ENCODE results near the gene ECHDC3.

Gene ECHDC3

GRCh38 chr10:11797281-11797680, 55.1 kb downstream of the ECHDC3 start:
- no peaks in the 10 kb centered on the region for H3K36me3 ChIP-seq (ENCODE audit: control insufficient read depth, insufficient read depth, low read length)
- no peak overlapping the region for H3K27ac ChIP-seq (ENCODE audit: low read depth, low read length, severe bottlenecking)
- peaks cover 10% of the 10 kb centered on the region for H3K4me1 ChIP-seq (ENCODE audit: control insufficient read depth, insufficient read depth, low read length, poor library complexity, severe bottlenecking)
- H3K4me3 ChIP-seq (ENCODE audit: extremely low read depth, insufficient read depth, low read length, poor library complexity, severe bottlenecking): no peak overlapping the region
- H3K9me3 ChIP-seq (ENCODE audit: control insufficient read depth, low read length): no peaks in the 10 kb centered on the region
- 98 to 99% methylated on average over 6 to 10 of the region's 10 CpGs for WGBS, 2 experiments (ENCODE audit: insufficient coverage in 2 of 2)

GRCh38 chr10:11797847-11798633, 55.9 kb downstream of the ECHDC3 start:
- no peak overlapping the region for H3K27ac ChIP-seq (ENCODE audit: low read depth, low read length, severe bottlenecking)
- no peak overlapping the region for H3K4me3 ChIP-seq (ENCODE audit: extremely low read depth, insufficient read depth, low read length, poor library complexity, severe bottlenecking)
- peaks cover 10% of the 10 kb centered on the region for H3K4me1 ChIP-seq (ENCODE audit: control insufficient read depth, insufficient read depth, low read length, poor library complexity, severe bottlenecking)
- WGBS, 2 experiments (ENCODE audit: insufficient coverage in 2 of 2): 90 to 95% methylated on average over 10 of the region's 12 CpGs
- no peaks in the 10 kb centered on the region for H3K36me3 ChIP-seq (ENCODE audit: control insufficient read depth, insufficient read depth, low read length)
- no peaks in the 10 kb centered on the region for H3K9me3 ChIP-seq (ENCODE audit: control insufficient read depth, low read length)

GRCh38 chr10:11798845-11799735, 56.9 kb downstream of the ECHDC3 start:
- Histone ChIP-seq H3K36me3 (ENCODE audit: control insufficient read depth, insufficient read depth, low read length) (no peaks in the 10 kb centered on the region), H3K4me1 (ENCODE audit: control insufficient read depth, insufficient read depth, low read length, poor library complexity, severe bottlenecking) (peaks cover 10% of the 10 kb centered on the region), H3K4me3 (ENCODE audit: extremely low read depth, insufficient read depth, low read length, poor library complexity, severe bottlenecking) (no peak overlapping the region), H3K9me3 (ENCODE audit: control insufficient read depth, low read length) (no peaks in the 10 kb centered on the region), H3K27ac (ENCODE audit: low read depth, low read length, severe bottlenecking) (peak overlapping the region; percentile 36)
- WGBS, 2 experiments (ENCODE audit: insufficient coverage in 2 of 2): 78 to 84% methylated on average over 13 to 16 of the region's 18 CpGs

GRCh38 chr10:11799736-11800080, 57.5 kb downstream of the ECHDC3 start:
- Histone ChIP-seq H3K9me3 (ENCODE audit: control insufficient read depth, low read length) (no peaks in the 10 kb centered on the region), H3K4me1 (ENCODE audit: control insufficient read depth, insufficient read depth, low read length, poor library complexity, severe bottlenecking) (peaks cover 10% of the 10 kb centered on the region), H3K36me3 (ENCODE audit: control insufficient read depth, insufficient read depth, low read length) (no peaks in the 10 kb centered on the region), H3K4me3 (ENCODE audit: extremely low read depth, insufficient read depth, low read length, poor library complexity, severe bottlenecking) (no peak overlapping the region), H3K27ac (ENCODE audit: low read depth, low read length, severe bottlenecking) (no peak overlapping the region)
- 95 to 96% methylated on average over 6 to 9 of the region's 9 CpGs for WGBS, 2 experiments (ENCODE audit: insufficient coverage in 2 of 2)

- Histone ChIP-seq H3K9me3 (ENCODE audit: control insufficient read depth, low read length) (no peaks in the 10 kb centered on the region), H3K4me3 (ENCODE audit: extremely low read depth, insufficient read depth, low read length, poor library complexity, severe bottlenecking) (no peak overlapping the region), H3K4me1 (ENCODE audit: control insufficient read depth, insufficient read depth, low read length, poor library complexity, severe bottlenecking) (peaks cover 3% of the 10 kb centered on the region), H3K27ac (ENCODE audit: low read depth, low read length, severe bottlenecking) (no peak overlapping the region), H3K36me3 (ENCODE audit: control insufficient read depth, insufficient read depth, low read length) (no peaks in the 10 kb centered on the region)
- WGBS, 2 experiments (ENCODE audit: insufficient coverage in 2 of 2): 89 to 94% methylated on average over 15 to 16 of the region's 16 CpGs
Measured at GRCh38 chr10:11804336-11804735, 62.2 kb downstream of the ECHDC3 start.

GRCh38 chr10:11805792-11806191, 63.6 kb downstream of the ECHDC3 start:
- H3K4me3 ChIP-seq (ENCODE audit: extremely low read depth, insufficient read depth, low read length, poor library complexity, severe bottlenecking): no peak overlapping the region
- peaks cover 10% of the 10 kb centered on the region for H3K4me1 ChIP-seq (ENCODE audit: control insufficient read depth, insufficient read depth, low read length, poor library complexity, severe bottlenecking)

GRCh38 chr10:11806706-11807105, 64.5 kb downstream of the ECHDC3 start:
- H3K36me3 ChIP-seq (ENCODE audit: control insufficient read depth, insufficient read depth, low read length): no peaks in the 10 kb centered on the region
- H3K4me3 ChIP-seq (ENCODE audit: extremely low read depth, insufficient read depth, low read length, poor library complexity, severe bottlenecking): no peak overlapping the region
- no peaks in the 10 kb centered on the region for H3K9me3 ChIP-seq (ENCODE audit: control insufficient read depth, low read length)
- 90 to 94% methylated on average over 4 to 5 of the region's 6 CpGs for WGBS, 2 experiments (ENCODE audit: insufficient coverage in 2 of 2)
- no peak overlapping the region for H3K27ac ChIP-seq (ENCODE audit: low read depth, low read length, severe bottlenecking)
- peaks cover 11% of the 10 kb centered on the region for H3K4me1 ChIP-seq (ENCODE audit: control insufficient read depth, insufficient read depth, low read length, poor library complexity, severe bottlenecking)

More at GRCh38 chr10:11805792-11806191, 63.6 kb downstream of the ECHDC3 start:
- Histone ChIP-seq H3K27ac (ENCODE audit: low read depth, low read length, severe bottlenecking) (no peak overlapping the region), H3K9me3 (ENCODE audit: control insufficient read depth, low read length) (no peaks in the 10 kb centered on the region), H3K36me3 (ENCODE audit: control insufficient read depth, insufficient read depth, low read length) (no peaks in the 10 kb centered on the region)
- WGBS, 2 experiments (ENCODE audit: insufficient coverage in 2 of 2): 88 to 90% methylated on average over 2 to 3 of the region's 4 CpGs

- peaks cover 11% of the 10 kb centered on the region for H3K4me1 ChIP-seq (ENCODE audit: control insufficient read depth, insufficient read depth, low read length, poor library complexity, severe bottlenecking)
- no peaks in the 10 kb centered on the region for H3K36me3 ChIP-seq (ENCODE audit: control insufficient read depth, insufficient read depth, low read length)
- H3K9me3 ChIP-seq (ENCODE audit: control insufficient read depth, low read length): no peaks in the 10 kb centered on the region
- no peak overlapping the region for H3K4me3 ChIP-seq (ENCODE audit: extremely low read depth, insufficient read depth, low read length, poor library complexity, severe bottlenecking)
- WGBS, 2 experiments (ENCODE audit: insufficient coverage in 2 of 2): 79% methylated on average over 3 of the region's 5 CpGs; no CpG with 5 or more reads in 1 of the 2 experiments
- no peak overlapping the region for H3K27ac ChIP-seq (ENCODE audit: low read depth, low read length, severe bottlenecking)
Measured at GRCh38 chr10:11808808-11809207, 66.6 kb downstream of the ECHDC3 start.

- H3K9me3 ChIP-seq (ENCODE audit: control insufficient read depth, low read length): no peaks in the 10 kb centered on the region
- no peak overlapping the region for H3K4me3 ChIP-seq (ENCODE audit: extremely low read depth, insufficient read depth, low read length, poor library complexity, severe bottlenecking)
- H3K36me3 ChIP-seq (ENCODE audit: control insufficient read depth, insufficient read depth, low read length): no peaks in the 10 kb centered on the region
- H3K27ac ChIP-seq (ENCODE audit: low read depth, low read length, severe bottlenecking): no peak overlapping the region
- H3K4me1 ChIP-seq (ENCODE audit: control insufficient read depth, insufficient read depth, low read length, poor library complexity, severe bottlenecking): peaks cover 11% of the 10 kb centered on the region
- WGBS, 2 experiments (ENCODE audit: insufficient coverage in 2 of 2): 85 to 86% methylated on average over 12 to 13 of the region's 13 CpGs
Measured at GRCh38 chr10:11810313-11810766, 68.2 kb downstream of the ECHDC3 start.

GRCh38 chr10:11810973-11811372, 68.8 kb downstream of the ECHDC3 start:
- Histone ChIP-seq H3K27ac (ENCODE audit: low read depth, low read length, severe bottlenecking) (no peak overlapping the region), H3K4me1 (ENCODE audit: control insufficient read depth, insufficient read depth, low read length, poor library complexity, severe bottlenecking) (peaks cover 11% of the 10 kb centered on the region), H3K9me3 (ENCODE audit: control insufficient read depth, low read length) (no peaks in the 10 kb centered on the region), H3K4me3 (ENCODE audit: extremely low read depth, insufficient read depth, low read length, poor library complexity, severe bottlenecking) (no peak overlapping the region), H3K36me3 (ENCODE audit: control insufficient read depth, insufficient read depth, low read length) (no peaks in the 10 kb centered on the region)
- 94 to 96% methylated on average over 5 to 6 of the region's 6 CpGs for WGBS, 2 experiments (ENCODE audit: insufficient coverage in 2 of 2)

Data from mesodermal cell (in vitro differentiated cells).